Stimulated activated effector memory CD8-positive, alpha-beta T cell treated with anti-CD3 and anti-CD28 coated beads, Interleukin-12 subunit alpha, Interleukin-12 subunit beta, amount 100 ng/mL, for 72 hours (primary cell): ENCODE results near the gene MYLK.
"Not testable (repeated sequence)": the region's sequence is repeated elsewhere in the genome, so short reads cannot be mapped to it uniquely, and the experiment has no call there.

ENCODE experiments used
- ATAC-seq: fragments of 150-1000 bp; cut with Tn5 transposase; 2 replicates; pipeline ENCODE4 v1.10.0; 2021
- DNase-seq, 2 donors: peaks; one replicate each; pipeline ENCODE4 v3.0.0; 2021 to 2022; ENCODE audit warnings: low spot score in 2 of 2
- H3K27ac Mint-ChIP-seq: one replicate; pipeline ENCODE4 v1.8.0; 2022; ENCODE audit warnings: mild to moderate bottlenecking, mixed read lengths
- H3K36me3 Mint-ChIP-seq: one replicate; pipeline ENCODE4 v1.8.0; 2022; ENCODE audit warnings: mild to moderate bottlenecking, mixed read lengths
- H3K4me1 Mint-ChIP-seq: one replicate; pipeline ENCODE4 v1.8.0; 2022; ENCODE audit warnings: mixed read lengths
- H3K4me3 Mint-ChIP-seq: one replicate; pipeline ENCODE4 v1.8.0; 2022; ENCODE audit warnings: mild to moderate bottlenecking, mixed read lengths
- H3K9me3 Mint-ChIP-seq: one replicate; pipeline ENCODE4 v1.8.0; 2022; ENCODE audit warnings: mixed read lengths

The MYLK gene

DNA sequence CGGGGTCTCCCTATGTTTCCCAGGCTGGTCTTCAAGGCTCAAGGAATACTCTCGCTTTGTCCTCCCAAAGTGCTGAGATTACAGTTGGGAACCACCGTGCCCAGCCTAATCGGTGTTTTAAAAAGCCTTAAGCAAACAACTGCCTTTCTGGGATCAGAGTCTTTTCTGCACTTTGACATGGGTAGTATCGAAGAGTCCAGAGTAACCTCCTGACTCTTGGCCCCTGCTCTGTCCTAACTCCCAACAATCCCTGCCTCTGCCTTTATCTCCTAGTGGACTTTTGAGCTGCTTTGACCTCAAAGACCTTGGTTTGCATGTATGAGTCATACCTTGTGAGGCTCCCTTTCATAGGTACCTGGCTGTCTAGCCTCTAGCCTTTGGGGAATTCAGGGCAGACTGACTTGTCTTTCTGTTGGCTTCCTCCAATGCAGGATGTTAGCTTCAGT lies 278.3 kb downstream of the MYLK start:
- DNase-seq, result no peak
- ATAC-seq, result peak; percentile 50
- H3K27ac Mint-ChIP-seq, result no peak overlapping the region
- no peaks in the 10 kb centered on the region for H3K9me3 Mint-ChIP-seq
- H3K4me3 Mint-ChIP-seq, result no peak overlapping the region
- H3K4me1 Mint-ChIP-seq, result no peaks in the 10 kb centered on the region
- H3K36me3 Mint-ChIP-seq, result no peaks in the 10 kb centered on the region

DNA sequence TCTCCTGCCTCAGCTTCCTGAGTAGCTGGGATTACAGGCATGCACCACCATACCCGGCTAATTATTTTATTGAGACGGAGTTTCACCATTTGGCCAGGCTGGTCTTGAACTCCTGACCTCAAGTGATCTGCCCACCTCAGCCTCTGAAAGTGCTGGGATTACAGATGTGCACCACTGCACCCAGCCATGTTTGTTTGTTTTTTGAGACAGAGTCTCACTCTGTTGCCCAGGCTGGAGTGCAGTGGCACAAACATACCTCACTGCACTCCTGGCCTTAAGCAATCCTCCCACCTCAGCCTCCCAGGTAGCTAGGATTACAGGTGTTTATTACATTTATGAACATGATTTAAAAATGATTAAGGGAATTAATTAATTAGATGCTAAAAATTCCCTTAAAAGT lies 281.0 kb downstream of the MYLK start:
- not testable (repeated sequence) for H3K9me3 Mint-ChIP-seq, H3K36me3 Mint-ChIP-seq, DNase-seq, H3K27ac Mint-ChIP-seq, H3K4me1 Mint-ChIP-seq, ATAC-seq, H3K4me3 Mint-ChIP-seq

- Mint-ChIP-seq H3K27ac (no peak overlapping the region), H3K4me1 (no peaks in the 10 kb centered on the region), H3K4me3 (no peak overlapping the region), H3K36me3 (no peaks in the 10 kb centered on the region), H3K9me3 (no peaks in the 10 kb centered on the region)
- DNase-seq, result no peak
- no peak for ATAC-seq
Measured at GRCh38 chr3:123602325-123602724, 281.8 kb downstream of the MYLK start.

DNA sequence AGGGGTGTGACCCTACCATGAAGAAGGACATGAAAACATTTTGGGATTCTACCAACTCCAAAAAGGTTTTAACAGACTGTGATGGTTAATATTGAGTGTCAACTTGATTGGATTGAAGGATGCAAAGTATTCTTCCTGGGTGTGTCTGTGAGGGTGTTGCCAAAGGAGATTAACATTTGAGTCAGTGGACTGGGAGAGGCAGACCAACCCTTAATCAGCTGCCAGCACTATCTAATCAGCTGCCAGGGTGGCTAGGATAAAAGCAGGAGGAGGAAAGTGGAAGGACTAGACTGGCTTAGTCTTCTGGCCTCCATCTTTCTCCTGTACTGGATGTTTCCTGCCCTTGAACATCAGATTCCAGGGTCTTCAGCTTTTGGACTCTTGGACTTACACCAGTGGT lies 283.3 kb downstream of the MYLK start:
- not testable (repeated sequence) for H3K4me1 Mint-ChIP-seq, H3K9me3 Mint-ChIP-seq, DNase-seq, H3K27ac Mint-ChIP-seq, H3K36me3 Mint-ChIP-seq, H3K4me3 Mint-ChIP-seq, ATAC-seq

DNA sequence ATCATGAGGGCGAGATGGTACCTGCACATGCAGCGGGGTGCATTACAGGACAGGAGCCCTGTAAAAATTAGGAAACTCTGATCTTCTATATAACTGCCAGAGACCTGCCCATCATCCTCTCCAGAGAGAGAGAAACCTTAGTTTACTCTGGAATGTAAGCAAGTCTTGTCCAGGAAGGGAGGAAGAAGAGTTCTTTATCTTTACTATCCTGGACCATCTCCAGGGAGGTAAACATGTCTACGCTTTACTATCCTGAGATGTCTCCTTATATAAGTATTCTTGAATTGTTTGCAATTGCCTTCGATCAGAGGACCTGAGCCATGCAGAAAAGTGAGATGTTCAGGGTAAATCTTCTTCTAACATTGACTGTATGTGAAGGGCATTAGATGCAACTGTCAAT lies 286.6 kb downstream of the MYLK start:
- H3K4me3 Mint-ChIP-seq, result no peak overlapping the region
- ATAC-seq, result no peak
- H3K36me3 Mint-ChIP-seq, result no peaks in the 10 kb centered on the region
- H3K27ac Mint-ChIP-seq, result no peak overlapping the region
- peaks cover under 1% of the 10 kb centered on the region for H3K9me3 Mint-ChIP-seq
- no peak for DNase-seq
- H3K4me1 Mint-ChIP-seq, result no peaks in the 10 kb centered on the region

- Mint-ChIP-seq H3K36me3 (no peaks in the 10 kb centered on the region), H3K9me3 (peaks cover 5% of the 10 kb centered on the region), H3K4me3 (no peak overlapping the region), H3K4me1 (no peaks in the 10 kb centered on the region), H3K27ac (no peak overlapping the region)
- ATAC-seq (no peak), DNase-seq (no peak)
Measured at GRCh38 chr3:123595396-123596180, 288.5 kb downstream of the MYLK start.

GRCh38 chr3:123593381-123593780 lies 290.8 kb downstream of the MYLK start:
- DNase-seq (no peak), ATAC-seq (no peak)
- Mint-ChIP-seq H3K27ac (no peak overlapping the region), H3K36me3 (no peaks in the 10 kb centered on the region), H3K9me3 (peaks cover 11% of the 10 kb centered on the region), H3K4me3 (no peak overlapping the region), H3K4me1 (no peaks in the 10 kb centered on the region)

GRCh38 chr3:123590685-123591450 lies 293.3 kb downstream of the MYLK start:
- no peak for ATAC-seq
- no peak overlapping the region for H3K27ac Mint-ChIP-seq
- H3K4me3 Mint-ChIP-seq, result no peak overlapping the region
- no peaks in the 10 kb centered on the region for H3K36me3 Mint-ChIP-seq
- peaks cover 11% of the 10 kb centered on the region for H3K9me3 Mint-ChIP-seq
- peaks cover 6% of the 10 kb centered on the region for H3K4me1 Mint-ChIP-seq
- no peak for DNase-seq

DNA sequence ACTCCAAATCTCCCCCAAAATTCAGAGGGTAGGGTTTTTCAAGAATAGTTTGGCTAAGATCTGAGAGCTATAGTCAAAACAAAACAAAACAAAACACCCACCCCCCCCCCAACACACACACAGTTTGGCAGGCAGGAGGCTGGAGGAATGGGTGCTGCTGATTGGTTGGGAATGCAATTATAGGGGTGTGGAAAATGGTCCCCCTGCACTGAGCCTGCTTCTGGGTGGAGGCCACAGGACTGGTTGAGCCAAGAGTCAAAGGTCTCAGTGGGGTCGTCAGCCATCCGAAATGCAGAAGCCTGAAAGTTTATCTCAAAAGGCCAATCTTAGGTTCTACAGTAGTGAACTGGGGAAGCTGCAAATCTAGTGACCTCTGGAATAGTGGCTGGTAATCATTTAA lies 296.7 kb downstream of the MYLK start:
- Mint-ChIP-seq H3K4me3 (no peak overlapping the region), H3K9me3 (peaks cover 9% of the 10 kb centered on the region), H3K4me1 (peaks cover 12% of the 10 kb centered on the region), H3K27ac (no peak overlapping the region), H3K36me3 (no peaks in the 10 kb centered on the region)
- ATAC-seq (no peak), DNase-seq (no peak)

GRCh38 chr3:123586968-123587367 lies 297.2 kb downstream of the MYLK start:
- peaks cover 9% of the 10 kb centered on the region for H3K9me3 Mint-ChIP-seq
- peaks cover under 1% of the 10 kb centered on the region for H3K36me3 Mint-ChIP-seq
- peaks cover 12% of the 10 kb centered on the region for H3K4me1 Mint-ChIP-seq
- no peak overlapping the region for H3K4me3 Mint-ChIP-seq
- DNase-seq (no peak), ATAC-seq (no peak)
- H3K27ac Mint-ChIP-seq, result no peak overlapping the region

DNA sequence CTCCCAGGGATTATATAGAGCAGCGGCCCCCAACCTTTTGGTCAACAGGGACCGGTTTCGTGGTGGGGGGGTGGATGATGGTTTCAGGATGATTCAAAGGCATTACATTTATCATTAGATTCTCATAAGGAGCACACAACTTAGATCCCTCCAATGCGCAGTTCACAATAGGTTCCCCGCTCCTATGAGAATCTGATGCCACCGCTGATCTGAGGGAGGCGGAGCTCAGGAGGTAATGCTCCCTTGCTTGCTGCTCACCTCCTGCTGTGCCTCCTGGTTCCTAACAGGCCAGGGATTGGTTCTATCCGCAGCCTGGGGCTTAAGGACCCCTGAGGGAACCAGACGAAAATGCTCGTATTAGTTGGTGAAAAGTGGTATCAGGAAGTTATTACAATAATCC lies 298.0 kb downstream of the MYLK start:
- Mint-ChIP-seq H3K9me3 (peaks cover 6% of the 10 kb centered on the region), H3K4me1 (peaks cover 12% of the 10 kb centered on the region), H3K4me3 (no peak overlapping the region), H3K27ac (no peak overlapping the region), H3K36me3 (peaks cover 9% of the 10 kb centered on the region)
- DNase-seq, result peak; percentile 14 to 68
- no peak for ATAC-seq

DNA sequence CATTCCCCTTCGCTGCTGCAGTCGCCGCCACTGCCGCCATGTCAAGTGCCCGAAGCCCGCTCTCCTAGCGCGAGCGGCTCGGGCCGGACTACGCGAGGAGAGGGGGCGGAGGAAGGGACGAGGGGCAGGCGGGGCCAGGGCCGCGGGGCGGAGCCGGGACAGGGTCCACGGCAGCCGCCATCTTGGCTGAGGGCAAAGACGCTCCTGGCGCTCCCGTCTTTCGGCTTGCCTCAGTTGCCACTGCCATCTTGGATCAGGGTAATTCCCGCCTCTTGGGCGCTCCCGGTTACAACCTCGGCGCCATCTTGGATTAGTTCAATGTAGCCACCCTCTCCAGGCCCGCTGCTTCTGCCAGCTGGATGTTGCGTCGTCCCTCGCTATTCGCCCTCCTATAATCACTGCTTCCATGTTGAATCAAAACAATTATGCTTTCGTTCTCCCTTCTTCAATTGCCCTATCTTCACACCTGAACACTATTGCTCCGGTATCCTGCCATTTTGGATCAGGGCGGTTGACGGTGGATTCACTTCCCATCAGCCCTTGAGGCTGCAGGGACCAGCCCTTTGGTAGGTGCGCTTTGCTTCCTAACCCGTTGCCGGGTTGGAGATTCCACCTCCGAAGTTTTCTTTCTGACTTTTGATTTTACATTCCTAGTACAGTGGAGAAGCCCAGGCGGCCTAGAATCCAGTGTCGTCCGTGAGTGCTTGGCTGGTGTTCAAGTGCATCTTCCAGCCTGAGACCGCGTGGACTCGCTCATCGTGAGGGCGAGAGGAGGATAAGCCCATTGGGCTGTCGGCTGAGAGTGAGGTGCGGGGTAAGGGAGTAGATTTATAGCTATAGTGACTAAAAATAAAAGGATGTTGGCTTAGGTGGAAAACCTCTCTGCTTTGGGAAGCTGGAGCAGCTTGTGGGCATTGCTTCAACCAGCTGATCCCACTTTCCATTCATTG lies 298.9 kb downstream of the MYLK start, which contains the start of gene HACD2:
TSS of gene HACD2 (minus strand) at position 66 of the 950 bp plus-strand sequence. CDS start at position 40, 26 bp downstream.
- peaks cover 18% of the 10 kb centered on the region for H3K36me3 Mint-ChIP-seq
- peaks cover 12% of the 10 kb centered on the region for H3K4me1 Mint-ChIP-seq
- ATAC-seq, result peak; percentile 96
- H3K27ac Mint-ChIP-seq, result no peak within 1 kb of the TSS
- peak; percentile 86 to 95 for DNase-seq
- peaks cover 5% of the 10 kb centered on the region for H3K9me3 Mint-ChIP-seq
- H3K4me3 Mint-ChIP-seq, result no peak within 1 kb of the TSS

DNA sequence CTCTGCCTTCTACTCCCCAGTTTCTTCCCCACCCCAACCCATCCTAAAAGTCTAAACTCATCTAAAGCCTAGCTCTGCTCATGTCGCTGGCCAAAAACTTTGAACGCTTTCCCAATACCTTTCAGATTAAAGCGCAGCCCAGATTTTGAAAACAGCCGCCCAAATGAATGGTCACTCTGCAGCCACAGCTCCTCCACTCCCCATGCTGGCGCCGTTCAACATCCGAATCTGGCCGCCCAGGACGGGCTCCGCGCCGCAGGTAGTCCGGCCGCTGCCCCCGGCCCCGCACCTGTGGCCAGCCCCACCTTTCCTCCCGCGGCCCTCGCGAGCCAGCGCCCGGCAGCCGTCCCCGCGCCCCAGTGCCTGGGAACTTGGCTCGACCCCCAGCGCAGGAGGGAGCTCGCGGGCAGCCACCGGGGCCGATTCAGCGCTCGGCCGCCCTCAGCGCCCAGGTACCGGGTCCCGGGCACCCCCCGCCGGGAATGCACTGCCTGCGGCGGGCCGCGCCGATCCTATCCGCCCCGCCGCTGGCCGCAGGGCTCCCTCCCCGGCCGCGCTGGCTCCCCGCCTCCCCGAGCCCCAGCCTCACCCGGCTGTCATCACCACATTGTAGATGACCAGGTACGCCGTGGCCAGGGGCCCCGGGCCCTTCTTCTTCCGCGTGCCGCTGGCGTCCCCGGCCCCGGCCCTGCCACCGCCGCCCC lies 299.7 kb downstream of the MYLK start:
- no peak overlapping the region for H3K27ac Mint-ChIP-seq
- H3K36me3 Mint-ChIP-seq, result peaks cover 26% of the 10 kb centered on the region
- H3K9me3 Mint-ChIP-seq, result no peaks in the 10 kb centered on the region
- DNase-seq (no peak), ATAC-seq (peak; percentile 60)
- H3K4me1 Mint-ChIP-seq, result peaks cover 12% of the 10 kb centered on the region
- no peak overlapping the region for H3K4me3 Mint-ChIP-seq

GRCh38 chr3:123583561-123583960 lies 300.6 kb downstream of the MYLK start:
- H3K27ac Mint-ChIP-seq, result no peak overlapping the region
- peaks cover 12% of the 10 kb centered on the region for H3K4me1 Mint-ChIP-seq
- peaks cover 35% of the 10 kb centered on the region for H3K36me3 Mint-ChIP-seq
- ATAC-seq (no peak), DNase-seq (no peak)
- no peaks in the 10 kb centered on the region for H3K9me3 Mint-ChIP-seq
- no peak overlapping the region for H3K4me3 Mint-ChIP-seq
